NB4 (cell line): ENCODE measurements around the gene FTO.

Source experiments
- DNase-seq: peaks from one replicate; pipeline ENCODE4 v3.0.0; 2010; ENCODE audit warnings: low read depth
- H3K4me3 ChIP-seq: one replicate; pipeline ENCODE4 v1.5.1; 2011; ENCODE audit warnings: mild to moderate bottlenecking, low read depth, low read length, moderate library complexity
- MYC ChIP-seq: IDR thresholded peaks from 2 replicates; pipeline ENCODE4 v1.6.1; 2011; ENCODE audit warnings: low read depth, low read length
- POLR2A ChIP-seq: IDR thresholded peaks from 2 replicates; pipeline ENCODE4 v1.6.1; 2011; ENCODE audit warnings: mild to moderate bottlenecking; ENCODE audit not compliant: insufficient read length; ENCODE audit errors: extremely low read depth
- TF ChIP-seq, protein P1 (sequence below): IDR thresholded peaks from 2 replicates; pipeline ENCODE4 v1.6.1; 2011; ENCODE audit warnings: low read depth, low read length
- TF ChIP-seq, protein P2 (sequence below): IDR thresholded peaks from one replicate; pipeline ENCODE4 v1.5.1; 2012; ENCODE audit warnings: low read depth, low read length

Gene FTO

DNA sequence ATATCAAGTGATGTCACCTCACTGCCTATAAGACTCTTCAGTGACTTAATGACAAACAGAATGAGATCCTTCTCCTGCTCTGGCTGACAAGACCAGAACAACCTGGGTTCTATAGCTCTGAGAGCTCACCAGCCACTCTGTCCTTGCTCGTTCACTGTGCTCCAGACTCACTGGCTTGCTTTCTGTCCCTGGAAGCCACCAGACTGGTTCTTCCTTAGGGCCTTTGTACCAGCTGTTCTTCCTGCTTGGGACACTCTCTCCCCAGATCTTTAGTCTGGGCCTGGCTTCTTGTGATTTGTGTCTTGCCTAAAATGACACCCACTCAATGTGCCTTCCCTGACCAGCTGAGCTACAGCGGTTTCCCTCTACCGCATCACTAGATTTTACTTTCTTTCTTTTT, 76.1 kb downstream of the FTO start:
- H3K4me3 ChIP-seq: no peak overlapping the region
- no peak for DNase-seq
- TF ChIP-seq, protein P1, sequence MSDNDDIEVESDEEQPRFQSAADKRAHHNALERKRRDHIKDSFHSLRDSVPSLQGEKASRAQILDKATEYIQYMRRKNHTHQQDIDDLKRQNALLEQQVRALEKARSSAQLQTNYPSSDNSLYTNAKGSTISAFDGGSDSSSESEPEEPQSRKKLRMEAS: no peak
- TF ChIP-seq POLR2A (no peak), MYC (no peak)
- TF ChIP-seq, protein P2, sequence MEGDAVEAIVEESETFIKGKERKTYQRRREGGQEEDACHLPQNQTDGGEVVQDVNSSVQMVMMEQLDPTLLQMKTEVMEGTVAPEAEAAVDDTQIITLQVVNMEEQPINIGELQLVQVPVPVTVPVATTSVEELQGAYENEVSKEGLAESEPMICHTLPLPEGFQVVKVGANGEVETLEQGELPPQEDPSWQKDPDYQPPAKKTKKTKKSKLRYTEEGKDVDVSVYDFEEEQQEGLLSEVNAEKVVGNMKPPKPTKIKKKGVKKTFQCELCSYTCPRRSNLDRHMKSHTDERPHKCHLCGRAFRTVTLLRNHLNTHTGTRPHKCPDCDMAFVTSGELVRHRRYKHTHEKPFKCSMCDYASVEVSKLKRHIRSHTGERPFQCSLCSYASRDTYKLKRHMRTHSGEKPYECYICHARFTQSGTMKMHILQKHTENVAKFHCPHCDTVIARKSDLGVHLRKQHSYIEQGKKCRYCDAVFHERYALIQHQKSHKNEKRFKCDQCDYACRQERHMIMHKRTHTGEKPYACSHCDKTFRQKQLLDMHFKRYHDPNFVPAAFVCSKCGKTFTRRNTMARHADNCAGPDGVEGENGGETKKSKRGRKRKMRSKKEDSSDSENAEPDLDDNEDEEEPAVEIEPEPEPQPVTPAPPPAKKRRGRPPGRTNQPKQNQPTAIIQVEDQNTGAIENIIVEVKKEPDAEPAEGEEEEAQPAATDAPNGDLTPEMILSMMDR: no peak

- H3K4me3 ChIP-seq: no peak overlapping the region
- no peak for DNase-seq
- TF ChIP-seq, protein P2: no peak
- TF ChIP-seq, protein P1: no peak
- TF ChIP-seq MYC (no peak), POLR2A (no peak)
Observed at GRCh38 chr16:53781023-53781605, 77.2 kb downstream of the FTO start.

DNA sequence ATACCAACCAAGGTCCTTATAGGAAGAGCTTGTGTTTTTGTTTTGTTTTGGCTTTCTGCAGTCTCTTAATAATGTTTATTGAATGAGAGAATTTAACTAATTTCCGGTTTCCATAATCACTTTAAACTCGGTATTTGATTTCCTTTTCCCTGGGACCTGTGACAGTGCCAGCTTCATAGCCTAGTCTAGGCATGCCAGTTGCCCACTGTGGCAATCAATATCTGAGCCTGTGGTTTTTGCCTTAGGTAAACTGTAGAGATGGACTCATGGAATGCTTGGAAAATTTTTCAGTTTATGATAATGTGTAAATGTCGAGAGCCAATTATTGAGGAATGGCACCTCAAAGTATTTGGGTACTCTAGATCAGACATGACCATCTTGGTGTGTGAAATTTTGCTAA, 78.2 kb downstream of the FTO start:
- no peak for DNase-seq
- TF ChIP-seq POLR2A: no peak
- TF ChIP-seq, protein P2: no peak
- TF ChIP-seq, protein P1: no peak
- no peak for TF ChIP-seq MYC
- H3K4me3 ChIP-seq: no peak overlapping the region

- no peak for DNase-seq
- TF ChIP-seq POLR2A: no peak
- TF ChIP-seq MYC: no peak
- TF ChIP-seq, protein P2: no peak
- TF ChIP-seq, protein P1: no peak
- no peak overlapping the region for H3K4me3 ChIP-seq
Observed at GRCh38 chr16:53784291-53784690, 80.3 kb downstream of the FTO start.

- DNase-seq: no peak
Observed at GRCh38 chr16:53785044-53785443, 81.1 kb downstream of the FTO start.

More at GRCh38 chr16:53785044-53785443, 81.1 kb downstream of the FTO start:
- TF ChIP-seq, protein P2: no peak
- TF ChIP-seq POLR2A (no peak), MYC (no peak)
- TF ChIP-seq, protein P1: no peak
- H3K4me3 ChIP-seq: no peak overlapping the region
